ACC112 (cell line): Measurements from ENCODE around the gene FMC1.

Experiments used
- H2AFZ ChIP-seq: fragments of 200-600 bp; sonication (generic); one replicate; pipeline ENCODE4 v1.6.0; 2017; ENCODE audit warnings: antibody characterized with exemption, low read length; ENCODE audit not compliant: unreplicated experiment
- H3K27ac ChIP-seq: fragments of 200-600 bp; sonication (generic); 2 replicates; pipeline ENCODE4 v1.5.1; 2014; ENCODE audit warnings: low read depth, mild to moderate bottlenecking, antibody characterized with exemption, low read length, moderate library complexity
- H3K27me3 ChIP-seq: fragments of 200-600 bp; sonication (generic); 2 replicates; pipeline ENCODE4 v1.6.1; 2014; ENCODE audit warnings: mild to moderate bottlenecking, antibody characterized with exemption, low read length, moderate library complexity, mixed read lengths; ENCODE audit not compliant: insufficient read depth
- H3K36me3 ChIP-seq: fragments of 200-600 bp; sonication (generic); 2 replicates; pipeline ENCODE4 v1.6.1; 2016; ENCODE audit warnings: mild to moderate bottlenecking, antibody characterized with exemption, low read length, moderate library complexity, mixed read lengths; ENCODE audit not compliant: insufficient read depth
- H3K4me1 ChIP-seq: fragments of 200-600 bp; sonication (generic); one replicate; pipeline ENCODE4 v1.6.1; 2016; ENCODE audit warnings: low read length, mixed read lengths; ENCODE audit not compliant: insufficient read depth, unreplicated experiment, control insufficient read depth
- H3K4me3 ChIP-seq: fragments of 200-600 bp; sonication (generic); 2 replicates; pipeline ENCODE4 v1.5.1; 2014; ENCODE audit warnings: mild to moderate bottlenecking, low read depth, low read length
- H3K79me2 ChIP-seq: fragments of 200-600 bp; sonication (generic); one replicate; pipeline ENCODE4 v1.6.0; 2016; ENCODE audit warnings: low read length; ENCODE audit not compliant: control insufficient read depth, unreplicated experiment, insufficient read depth

FMC1 gene

DNA sequence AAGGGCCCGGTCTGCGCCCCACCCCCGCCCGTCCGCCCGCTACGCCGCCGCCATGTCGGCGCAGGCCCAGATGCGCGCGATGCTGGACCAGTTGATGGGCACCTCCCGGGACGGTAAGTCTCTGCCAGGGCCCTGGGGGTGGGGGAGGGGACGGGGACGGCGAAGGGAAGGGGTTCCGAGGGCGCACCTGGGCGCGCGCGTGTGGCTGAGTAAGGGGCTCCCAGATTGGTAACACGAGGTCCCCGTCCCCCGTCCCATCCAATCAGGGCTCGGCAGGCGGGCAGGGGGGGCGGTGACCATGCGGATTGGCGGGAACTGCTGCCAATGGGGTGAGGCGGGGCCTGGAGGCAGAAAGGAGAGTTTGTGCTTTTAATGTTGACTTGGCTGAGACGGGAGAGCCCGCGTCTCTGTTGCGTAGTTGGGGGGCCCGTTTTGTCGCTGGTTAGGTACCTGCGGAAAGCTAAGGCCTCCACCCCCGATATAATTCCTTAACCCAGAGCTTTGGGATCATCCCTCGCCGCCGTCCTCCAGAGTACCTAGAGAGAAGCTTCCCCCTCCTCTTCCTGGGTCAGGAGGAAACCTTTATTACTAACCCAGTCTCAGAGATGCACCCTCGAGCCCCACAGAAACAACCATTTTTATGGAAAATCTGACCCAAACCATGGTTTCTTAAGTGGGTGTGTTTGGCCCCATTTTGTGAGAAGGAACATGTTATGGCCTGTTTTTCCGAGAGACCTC lies 19.2 kb downstream of the FMC1 start:
- Histone ChIP-seq H3K27me3 (no peaks in the 10 kb centered on the region), H3K4me1 (peaks cover 17% of the 10 kb centered on the region), H3K4me3 (peak overlapping the region; percentile 95), H3K27ac (peak overlapping the region; percentile 94), H3K36me3 (peaks cover 3% of the 10 kb centered on the region; the same call in 1 of the 2 replicates), H3K79me2 (peaks cover 57% of the 10 kb centered on the region), H2AFZ (peak overlapping the region; percentile 40)

DNA sequence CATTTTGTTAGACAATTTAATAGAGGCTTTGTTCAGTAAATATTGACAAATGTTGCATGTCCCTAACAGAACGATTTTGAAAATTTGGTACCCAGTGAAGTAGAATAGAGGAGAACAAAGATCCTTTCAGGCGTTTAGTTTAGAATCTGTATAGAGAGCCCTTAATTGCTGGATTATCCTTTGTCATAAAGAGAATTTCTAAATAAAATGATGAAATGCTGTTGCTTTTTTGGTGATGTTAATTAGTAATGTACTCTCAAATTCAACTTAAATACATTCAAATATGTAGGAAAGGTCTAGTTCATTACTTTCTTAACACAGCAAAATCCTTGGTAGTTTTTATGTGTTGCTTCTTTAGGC lies 19.8 kb downstream of the FMC1 start:
- H3K79me2 ChIP-seq, result peaks cover 63% of the 10 kb centered on the region
- peaks cover 3% of the 10 kb centered on the region; the same call in 1 of the 2 replicates for H3K36me3 ChIP-seq
- no peaks in the 10 kb centered on the region for H3K27me3 ChIP-seq
- H2AFZ ChIP-seq, result peak overlapping the region; percentile 40
- peaks cover 20% of the 10 kb centered on the region for H3K4me1 ChIP-seq
- peak overlapping the region; percentile 95 for H3K4me3 ChIP-seq
- peak overlapping the region; percentile 94 for H3K27ac ChIP-seq

DNA sequence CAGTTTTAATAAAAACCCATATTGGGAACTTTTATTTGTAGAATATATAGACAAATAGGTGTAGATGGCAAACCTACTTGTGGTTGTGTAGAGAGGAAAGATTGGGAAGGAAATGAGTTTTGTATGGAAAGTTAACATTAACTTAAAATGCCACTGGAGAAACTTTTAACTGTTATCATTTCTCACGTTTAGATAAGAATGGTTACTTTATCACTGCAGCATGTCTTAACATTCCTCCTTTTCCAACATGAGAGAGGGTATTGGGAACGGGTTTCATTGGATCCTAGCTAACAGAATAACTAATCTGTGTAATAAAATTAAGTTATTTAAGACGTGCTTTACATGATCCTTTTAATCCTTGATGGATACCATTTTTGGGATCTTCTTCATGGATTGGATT lies 20.4 kb downstream of the FMC1 start:
- H3K27me3 ChIP-seq, result no peaks in the 10 kb centered on the region
- H3K4me1 ChIP-seq, result peaks cover 24% of the 10 kb centered on the region
- H2AFZ ChIP-seq, result no peak overlapping the region
- H3K4me3 ChIP-seq, result peak overlapping the region; percentile 95
- H3K79me2 ChIP-seq, result peaks cover 69% of the 10 kb centered on the region
- peaks cover 6% of the 10 kb centered on the region; the same call in 1 of the 2 replicates for H3K36me3 ChIP-seq
- H3K27ac ChIP-seq, result peak overlapping the region; percentile 94; the same call in 1 of the 2 replicates

GRCh38 chr7:139362302-139362701 lies 21.2 kb downstream of the FMC1 start:
- peaks cover 75% of the 10 kb centered on the region for H3K79me2 ChIP-seq
- peaks cover 7% of the 10 kb centered on the region; the same call in 1 of the 2 replicates for H3K36me3 ChIP-seq
- H3K27ac ChIP-seq, result no peak overlapping the region
- no peak overlapping the region for H2AFZ ChIP-seq
- H3K27me3 ChIP-seq, result no peaks in the 10 kb centered on the region
- H3K4me1 ChIP-seq, result peaks cover 24% of the 10 kb centered on the region
- peak overlapping the region; percentile 95; the same call in 1 of the 2 replicates for H3K4me3 ChIP-seq

DNA sequence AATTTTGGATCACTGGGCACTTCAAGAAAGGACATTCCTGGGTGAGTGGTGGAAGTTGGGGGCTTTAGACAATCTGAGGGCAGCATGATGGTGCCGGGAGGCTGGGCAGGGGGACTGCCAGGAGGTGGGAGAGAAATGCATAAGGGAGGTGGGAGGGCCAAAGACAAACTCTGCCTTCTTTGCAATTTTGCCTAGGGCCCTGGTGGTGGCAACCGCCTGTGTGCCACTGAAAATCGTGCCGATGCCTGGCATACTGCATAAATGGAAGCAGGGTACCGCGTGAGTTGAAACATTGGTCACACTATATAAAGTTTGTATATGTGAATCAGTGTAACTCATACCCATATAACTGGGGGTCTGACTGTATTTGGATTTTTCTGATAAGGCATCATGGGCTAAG lies 21.8 kb downstream of the FMC1 start:
- no peak overlapping the region for H2AFZ ChIP-seq
- H3K27ac ChIP-seq, result no peak overlapping the region
- peaks cover 10% of the 10 kb centered on the region; the same call in 1 of the 2 replicates for H3K36me3 ChIP-seq
- H3K4me3 ChIP-seq, result peak overlapping the region; percentile 39; the same call in 1 of the 2 replicates
- H3K79me2 ChIP-seq, result peaks cover 82% of the 10 kb centered on the region
- H3K27me3 ChIP-seq, result no peaks in the 10 kb centered on the region
- peaks cover 24% of the 10 kb centered on the region for H3K4me1 ChIP-seq

DNA sequence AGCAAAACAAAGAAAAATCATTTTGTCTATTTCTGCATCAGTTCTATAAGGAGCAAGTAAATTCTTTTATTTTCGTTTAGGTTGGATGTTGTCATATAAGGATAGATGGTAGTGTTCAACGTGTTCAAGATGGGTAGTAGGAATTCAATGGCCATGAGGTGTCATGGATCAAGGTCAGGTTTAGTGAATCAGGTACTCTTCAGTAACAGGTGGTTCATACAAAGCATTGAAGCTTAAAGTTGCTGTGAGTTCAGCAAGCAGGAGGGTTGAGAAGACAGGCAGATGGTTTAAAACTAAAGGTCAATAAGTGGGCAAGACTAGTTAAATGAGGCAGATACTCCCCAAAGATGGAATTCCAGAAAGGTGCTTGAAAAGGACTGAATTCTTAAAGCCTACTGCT lies 24.2 kb downstream of the FMC1 start:
- Histone ChIP-seq H3K27ac (no peak overlapping the region), H3K79me2 (peaks cover 99% of the 10 kb centered on the region), H3K27me3 (no peaks in the 10 kb centered on the region), H3K4me1 (peaks cover 24% of the 10 kb centered on the region), H3K36me3 (peaks cover 14% of the 10 kb centered on the region; the same call in 1 of the 2 replicates), H2AFZ (no peak overlapping the region), H3K4me3 (no peak overlapping the region)

DNA sequence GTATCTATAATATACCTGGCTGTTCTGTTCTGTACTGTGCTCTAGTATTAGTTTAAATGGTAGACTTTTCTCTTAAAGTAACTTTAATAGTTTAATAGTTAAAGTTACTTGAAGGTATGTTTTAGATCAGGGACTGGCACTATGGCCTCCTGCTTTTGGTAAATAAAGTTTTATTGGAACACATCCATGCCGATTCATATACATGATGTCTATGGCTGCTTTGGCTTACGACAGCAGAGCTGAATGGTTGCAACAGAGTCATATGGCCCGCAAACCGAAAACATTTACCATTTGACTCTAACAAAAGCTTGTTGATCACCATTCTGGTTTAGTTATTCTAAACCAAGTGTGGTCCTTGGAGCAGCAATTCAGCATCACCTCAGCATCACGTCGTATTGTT lies 25.3 kb downstream of the FMC1 start:
- Histone ChIP-seq H3K27ac (no peak overlapping the region), H3K36me3 (peaks cover 14% of the 10 kb centered on the region; the same call in 1 of the 2 replicates), H3K27me3 (no peaks in the 10 kb centered on the region), H2AFZ (no peak overlapping the region), H3K79me2 (peaks cover 99% of the 10 kb centered on the region), H3K4me1 (peaks cover 24% of the 10 kb centered on the region), H3K4me3 (no peak overlapping the region)

- no peak overlapping the region for H3K27ac ChIP-seq
- H3K79me2 ChIP-seq, result peaks cover 99% of the 10 kb centered on the region
- peaks cover 14% of the 10 kb centered on the region; the same call in 1 of the 2 replicates for H3K36me3 ChIP-seq
- no peak overlapping the region for H3K4me3 ChIP-seq
- peaks cover 13% of the 10 kb centered on the region for H3K4me1 ChIP-seq
- no peak overlapping the region for H2AFZ ChIP-seq
- H3K27me3 ChIP-seq, result no peaks in the 10 kb centered on the region
These were observed 26.5 kb downstream of the FMC1 start for GRCh38 chr7:139367438-139368155.

GRCh38 chr7:139370301-139370942 lies 29.3 kb downstream of the FMC1 start:
- Histone ChIP-seq H3K4me3 (no peak overlapping the region), H3K27me3 (no peaks in the 10 kb centered on the region), H3K27ac (no peak overlapping the region), H3K79me2 (peaks cover 98% of the 10 kb centered on the region), H2AFZ (no peak overlapping the region), H3K4me1 (peaks cover 7% of the 10 kb centered on the region), H3K36me3 (0 out of 2 replicates have a peak, but pooled peaks cover 10% of the 10 kb centered on the region)

- no peak overlapping the region for H3K27ac ChIP-seq
- no peaks in the 10 kb centered on the region for H3K27me3 ChIP-seq
- H3K79me2 ChIP-seq, result peaks cover 97% of the 10 kb centered on the region
- no peak overlapping the region for H2AFZ ChIP-seq
- peaks cover 11% of the 10 kb centered on the region; the same call in 1 of the 2 replicates for H3K36me3 ChIP-seq
- H3K4me1 ChIP-seq, result peaks cover 4% of the 10 kb centered on the region
- no peak overlapping the region for H3K4me3 ChIP-seq
These were observed 29.8 kb downstream of the FMC1 start for GRCh38 chr7:139370943-139371313.
